Retinal pigment epithelial cell (primary cell): ENCODE measurements around the gene CBLIF.
"Not testable (repeated sequence)": the region's sequence is repeated elsewhere in the genome, so short reads cannot be mapped to it uniquely, and the experiment has no call there.

Experiments
- DNase-seq: peaks from one replicate; pipeline ENCODE4 v3.0.0-alpha.2; 2010; ENCODE audit warnings: low read depth
- H3K4me3 ChIP-seq: 2 replicates; pipeline ENCODE4 v1.5.1; 2011; ENCODE audit warnings: mild to moderate bottlenecking, low read length, control low read depth, moderate library complexity
- CTCF ChIP-seq: conservative IDR thresholded peaks from 2 replicates; pipeline ENCODE4 v1.5.1; 2011; ENCODE audit warnings: low read depth, low read length, control low read depth, inconsistent platforms

Gene CBLIF

GRCh38 chr11:59845399-59845798 is at the start of gene CBLIF:
Gene CBLIF (minus strand): TSS chr11:59845499. CDS start chr11:59845453, 46 bp downstream.
- no peak for TF ChIP-seq CTCF
- no peak for DNase-seq
- no peak within 1 kb of the TSS for H3K4me3 ChIP-seq

- no peak for TF ChIP-seq CTCF
- no peak overlapping the region for H3K4me3 ChIP-seq
- DNase-seq: no peak
Observed at GRCh38 chr11:59894616-59895015, 49.3 kb upstream of the CBLIF start.

DNA sequence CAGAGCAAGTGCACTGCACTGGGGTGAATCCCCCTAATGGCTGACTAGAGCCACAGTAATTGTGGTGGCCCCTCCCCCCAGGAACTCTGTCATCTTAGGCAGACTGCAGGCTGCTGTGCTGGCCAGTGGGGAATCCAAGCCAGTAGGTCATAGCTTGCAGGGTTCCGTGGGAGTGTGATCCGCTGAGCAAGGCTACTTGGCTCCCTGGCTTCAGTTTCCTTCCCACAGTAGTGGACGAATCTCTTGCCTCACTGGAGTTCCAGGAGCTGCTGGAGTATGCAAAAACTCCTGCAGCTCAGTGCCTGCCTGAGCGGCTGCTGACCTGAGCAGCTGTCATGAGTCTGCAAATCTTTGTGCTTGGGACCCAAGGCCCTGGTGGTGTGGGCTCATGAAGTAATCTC is 46.5 kb upstream of the CBLIF start:
- DNase-seq: peak; percentile 87
- TF ChIP-seq CTCF: no peak

GRCh38 chr11:59887156-59887555 is 41.9 kb upstream of the CBLIF start:
- DNase-seq, H3K4me3 ChIP-seq: not testable (repeated sequence)

More for the DNA sequence above, 46.5 kb upstream of the CBLIF start:
- no peak overlapping the region for H3K4me3 ChIP-seq

- H3K4me3 ChIP-seq: no peak overlapping the region
- DNase-seq: no peak
- TF ChIP-seq CTCF: no peak
Observed at GRCh38 chr11:59883597-59883996, 38.3 kb upstream of the CBLIF start.

DNA sequence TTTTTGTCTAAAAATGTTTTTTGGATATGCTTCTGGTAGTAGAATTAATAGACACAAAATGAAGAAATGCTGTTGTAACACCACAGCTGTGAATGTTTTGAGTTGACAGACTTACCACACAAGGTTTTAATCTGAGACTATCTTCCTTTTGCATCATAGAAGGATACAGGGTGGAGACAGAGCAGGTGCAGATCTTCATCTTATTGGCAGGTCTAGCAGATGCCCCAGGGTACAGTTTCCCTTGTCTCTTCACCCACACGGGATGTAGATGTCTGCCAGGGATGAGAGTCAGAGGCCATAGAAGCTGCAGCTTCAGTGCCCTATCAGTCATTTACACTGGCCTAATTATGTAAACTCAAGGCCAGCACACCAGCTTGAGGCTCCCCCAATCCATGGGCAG is 34.3 kb upstream of the CBLIF start:
- H3K4me3 ChIP-seq: no peak overlapping the region
- no peak for TF ChIP-seq CTCF
- no peak for DNase-seq

DNA sequence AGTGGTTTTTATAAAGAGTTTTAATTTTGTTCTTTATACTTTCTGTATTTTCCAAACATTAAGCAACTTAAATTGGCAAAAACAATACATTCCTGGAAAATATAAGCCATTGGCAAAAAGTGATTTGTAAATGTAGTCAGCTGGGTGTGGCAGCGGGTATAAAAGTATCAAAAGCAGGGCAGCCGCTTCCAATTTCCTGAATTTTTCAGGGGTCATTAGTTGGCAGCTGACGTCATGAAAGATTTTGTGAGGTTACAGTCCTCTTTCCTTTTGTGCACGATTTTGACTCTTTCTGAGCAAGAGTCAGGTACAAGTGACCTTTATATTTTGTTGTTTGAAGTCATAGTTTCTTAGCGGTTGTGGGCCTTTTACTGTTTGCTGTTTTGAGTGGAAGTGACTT is 33.3 kb upstream of the CBLIF start, which contains the start of gene OOSP3:
Gene OOSP3 (plus strand): TSS at position 208 of the 400 bp plus-strand sequence. CDS start 27 bp downstream, at position 235.
- no peak for TF ChIP-seq CTCF
- no peak within 1 kb of the TSS for H3K4me3 ChIP-seq
- DNase-seq: no peak

- DNase-seq: no peak
- no peak overlapping the region for H3K4me3 ChIP-seq
- TF ChIP-seq CTCF: no peak
Observed at GRCh38 chr11:59877784-59878183, 32.5 kb upstream of the CBLIF start.
